Colonic mucosa (tissue), 4 donors: ENCODE results near the gene PYGM. TPM values are rescaled to one million over a fixed set of nuclear protein-coding genes. Genes with fewer than 3 reads are reported as not detected.
A peak's percentile ranks its signal among the peaks of the same experiment; 100 is the strongest.

Source experiments
- DNase-seq: peaks from one replicate; pipeline ENCODE4 v3.0.0-alpha.2; 2020
- H3K27ac ChIP-seq: fragments of 200-600 bp; one replicate; pipeline ENCODE4 v1.8.0; 2021
- H3K27me3 ChIP-seq: fragments of 200-600 bp; one replicate; pipeline ENCODE4 v1.8.0; 2021
- H3K36me3 ChIP-seq: fragments of 200-600 bp; one replicate; pipeline ENCODE4 v1.8.0; 2021
- H3K4me1 ChIP-seq: fragments of 200-600 bp; one replicate; pipeline ENCODE4 v1.8.0; 2021; ENCODE audit warnings: mild to moderate bottlenecking
- H3K4me3 ChIP-seq: fragments of 200-600 bp; one replicate; pipeline ENCODE4 v1.8.0; 2021
- H3K9ac ChIP-seq, 2 donors: one replicate each; pipeline ENCODE4 v1.7.0; 2013; ENCODE audit warnings: control low read depth in 2 of 2, low read depth in 2 of 2, low read length in 2 of 2
- H3K9me3 ChIP-seq: fragments of 200-600 bp; one replicate; pipeline ENCODE4 v1.8.0; 2021
- intact Hi-C: fragments of 100-400 bp; cut with DNase I; formaldehyde crosslinking; loops from one replicate; pipeline ENCODE4 v1.14.1; 2022
- total RNA-seq, 2 donors: library from RNA; stranded (reverse); fragmentation: NEBNext Ultra II Directional in 1 of 2; extraction: Animal tissue kit (Norgen Biotek cat#: 25700) in 1 of 2; gene quantifications; one replicate each; pipeline ENCODE4 v1.2.1, GENCODE V29; 2021
- TF ChIP-seq, protein P1 (sequence below): fragments of 200-600 bp; IDR thresholded peaks from one replicate; pipeline ENCODE4 v1.8.0; 2022; ENCODE audit warnings: antibody characterized with exemption, mild to moderate bottlenecking
- donor health status: healthy.
- donor health status: DM: no; HTN: no; CAD: no.
- donor health status: DM: no; HTN: no; CAD: no.

The PYGM gene
- total RNA-seq, 2 donors from 2014 or later, result 1.6 to 2.7 TPM

DNA sequence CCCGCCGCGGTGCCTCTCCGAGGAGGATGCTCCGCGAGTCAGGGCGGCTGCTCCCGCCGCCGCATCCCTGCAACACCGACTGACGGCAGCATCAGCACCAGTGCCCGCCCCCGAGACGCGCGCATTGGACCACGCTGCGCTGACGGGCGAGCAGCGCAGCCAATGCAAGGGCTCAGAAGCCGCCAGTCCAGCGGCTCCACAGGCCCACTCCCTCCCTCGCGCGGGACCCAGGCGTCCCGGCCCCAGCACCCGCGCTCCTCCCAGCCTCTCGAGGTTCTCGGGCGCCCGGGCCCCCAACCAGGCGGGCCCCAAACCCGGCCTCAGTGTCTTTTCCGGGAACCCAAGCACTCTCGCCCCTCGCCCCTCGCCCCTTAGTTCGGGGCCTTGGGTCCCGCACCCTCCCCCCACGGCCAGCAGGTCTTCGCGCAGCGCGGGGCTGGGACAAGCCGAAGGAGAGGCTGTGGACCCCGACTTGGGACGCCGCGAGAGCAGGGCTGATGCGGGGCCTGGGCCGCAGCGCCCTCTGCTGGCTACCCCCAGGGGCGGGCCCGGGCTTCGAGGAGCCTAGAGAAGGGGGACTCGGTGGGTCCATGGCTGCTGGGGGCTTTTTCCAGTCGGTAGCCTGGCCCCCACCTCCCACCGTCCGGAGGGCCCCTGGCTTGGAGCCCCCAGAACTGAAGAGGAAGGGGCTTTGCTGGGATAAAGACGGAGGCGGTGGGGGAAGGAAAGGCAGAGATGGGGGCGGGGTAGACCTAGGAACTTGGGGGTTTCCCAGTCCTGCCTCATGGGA lies 36.5 kb downstream of the PYGM start, which contains the start of gene NRXN2:
TSS of gene NRXN2 (minus strand) at position 81 of the 790 bp plus-strand sequence. CDS start 9,498 bp downstream, outside the sequence.
- peak; percentile 81 for DNase-seq
- no peaks in the 10 kb centered on the region for H3K36me3 ChIP-seq
- peak within 1 kb of the TSS; percentile 75 for H3K4me3 ChIP-seq
- intact Hi-C loops, result no loop called here
- H3K4me1 ChIP-seq, result no peaks in the 10 kb centered on the region
- no peak within 1 kb of the TSS for H3K27ac ChIP-seq
- peaks cover 8% of the 10 kb centered on the region for H3K27me3 ChIP-seq
- H3K9ac ChIP-seq, result peak within 1 kb of the TSS in 1 of 2 donors; percentile 50
- TF ChIP-seq, protein P1, sequence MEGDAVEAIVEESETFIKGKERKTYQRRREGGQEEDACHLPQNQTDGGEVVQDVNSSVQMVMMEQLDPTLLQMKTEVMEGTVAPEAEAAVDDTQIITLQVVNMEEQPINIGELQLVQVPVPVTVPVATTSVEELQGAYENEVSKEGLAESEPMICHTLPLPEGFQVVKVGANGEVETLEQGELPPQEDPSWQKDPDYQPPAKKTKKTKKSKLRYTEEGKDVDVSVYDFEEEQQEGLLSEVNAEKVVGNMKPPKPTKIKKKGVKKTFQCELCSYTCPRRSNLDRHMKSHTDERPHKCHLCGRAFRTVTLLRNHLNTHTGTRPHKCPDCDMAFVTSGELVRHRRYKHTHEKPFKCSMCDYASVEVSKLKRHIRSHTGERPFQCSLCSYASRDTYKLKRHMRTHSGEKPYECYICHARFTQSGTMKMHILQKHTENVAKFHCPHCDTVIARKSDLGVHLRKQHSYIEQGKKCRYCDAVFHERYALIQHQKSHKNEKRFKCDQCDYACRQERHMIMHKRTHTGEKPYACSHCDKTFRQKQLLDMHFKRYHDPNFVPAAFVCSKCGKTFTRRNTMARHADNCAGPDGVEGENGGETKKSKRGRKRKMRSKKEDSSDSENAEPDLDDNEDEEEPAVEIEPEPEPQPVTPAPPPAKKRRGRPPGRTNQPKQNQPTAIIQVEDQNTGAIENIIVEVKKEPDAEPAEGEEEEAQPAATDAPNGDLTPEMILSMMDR, result peak; percentile 98
- H3K9me3 ChIP-seq, result no peaks in the 10 kb centered on the region

DNA sequence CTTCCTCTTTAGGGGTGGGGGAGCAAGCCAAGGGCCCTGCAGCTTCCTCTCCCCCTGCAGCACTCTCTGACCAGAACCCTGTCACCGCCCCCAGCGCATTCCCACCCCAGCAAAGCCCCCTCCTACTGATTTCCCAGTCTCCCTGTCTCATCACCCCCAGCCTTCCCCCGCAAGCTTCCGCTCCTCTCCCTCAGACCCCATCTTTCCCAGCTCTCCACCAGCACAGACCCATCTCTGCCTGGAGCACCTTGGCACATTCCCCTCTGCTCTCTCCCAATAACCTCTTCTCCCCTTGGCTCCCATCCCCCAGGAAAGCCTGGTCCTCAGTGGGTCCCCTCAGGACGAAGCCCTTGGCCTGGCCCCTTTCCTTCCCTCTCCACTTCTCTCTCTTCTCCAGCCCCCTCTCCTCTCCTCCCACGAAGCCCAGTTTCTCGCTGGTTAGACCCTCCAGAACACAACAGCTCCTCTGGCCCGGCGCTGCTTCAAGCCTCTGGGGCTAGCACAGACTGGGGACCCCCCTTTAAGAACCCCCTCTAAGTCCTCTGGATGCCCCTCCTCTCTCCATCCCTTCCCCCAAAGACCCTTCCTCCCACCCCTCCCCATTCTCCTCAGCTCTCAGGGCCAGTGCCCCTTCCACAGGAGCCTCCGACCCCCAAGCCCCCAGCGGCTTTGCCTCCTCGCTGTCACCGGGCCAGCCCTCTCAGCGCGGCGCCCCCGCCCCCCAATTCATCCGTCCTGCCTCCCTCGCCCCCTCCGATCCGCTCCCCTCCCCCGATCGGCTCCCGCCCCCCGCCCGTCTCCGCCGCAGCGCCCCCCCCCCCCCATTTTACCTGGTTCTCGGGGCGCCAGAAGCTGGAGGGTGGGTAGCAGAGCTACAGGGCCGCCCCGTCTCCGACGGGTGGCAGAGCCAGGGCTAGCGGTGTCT lies 37.4 kb downstream of the PYGM start:
- Histone ChIP-seq H3K27ac (no peak overlapping the region), H3K27me3 (peaks cover 8% of the 10 kb centered on the region), H3K4me3 (no peak overlapping the region), H3K36me3 (no peaks in the 10 kb centered on the region), H3K4me1 (no peaks in the 10 kb centered on the region), H3K9me3 (no peaks in the 10 kb centered on the region), H3K9ac (no peak overlapping the region)
- DNase-seq, result no peak
- intact Hi-C loops, result no loop called here
- TF ChIP-seq, protein P1, result no peak

DNA sequence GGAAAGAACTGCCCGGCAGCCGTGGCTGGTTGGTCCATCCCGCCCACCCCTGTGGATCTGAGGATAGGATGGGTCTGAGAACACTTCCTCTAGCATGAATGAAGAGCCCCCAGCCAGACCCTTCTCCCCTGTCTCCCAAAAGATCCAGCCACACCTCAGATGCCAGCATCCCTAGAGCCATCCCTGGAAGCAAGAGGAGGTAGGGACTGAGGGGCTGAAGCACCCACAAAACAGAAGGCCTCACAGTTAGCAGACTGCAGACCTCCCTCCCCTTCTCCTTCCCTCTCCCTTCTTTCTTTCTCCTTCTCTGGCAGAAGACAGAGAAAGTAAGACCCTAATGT lies 38.4 kb downstream of the PYGM start:
- Histone ChIP-seq H3K4me3 (no peak overlapping the region), H3K27me3 (peaks cover 17% of the 10 kb centered on the region), H3K4me1 (no peaks in the 10 kb centered on the region), H3K9ac (no peak overlapping the region), H3K27ac (no peak overlapping the region), H3K9me3 (no peaks in the 10 kb centered on the region), H3K36me3 (no peaks in the 10 kb centered on the region)
- intact Hi-C loops, result no loop called here
- TF ChIP-seq, protein P1, result no peak
- no peak for DNase-seq

DNA sequence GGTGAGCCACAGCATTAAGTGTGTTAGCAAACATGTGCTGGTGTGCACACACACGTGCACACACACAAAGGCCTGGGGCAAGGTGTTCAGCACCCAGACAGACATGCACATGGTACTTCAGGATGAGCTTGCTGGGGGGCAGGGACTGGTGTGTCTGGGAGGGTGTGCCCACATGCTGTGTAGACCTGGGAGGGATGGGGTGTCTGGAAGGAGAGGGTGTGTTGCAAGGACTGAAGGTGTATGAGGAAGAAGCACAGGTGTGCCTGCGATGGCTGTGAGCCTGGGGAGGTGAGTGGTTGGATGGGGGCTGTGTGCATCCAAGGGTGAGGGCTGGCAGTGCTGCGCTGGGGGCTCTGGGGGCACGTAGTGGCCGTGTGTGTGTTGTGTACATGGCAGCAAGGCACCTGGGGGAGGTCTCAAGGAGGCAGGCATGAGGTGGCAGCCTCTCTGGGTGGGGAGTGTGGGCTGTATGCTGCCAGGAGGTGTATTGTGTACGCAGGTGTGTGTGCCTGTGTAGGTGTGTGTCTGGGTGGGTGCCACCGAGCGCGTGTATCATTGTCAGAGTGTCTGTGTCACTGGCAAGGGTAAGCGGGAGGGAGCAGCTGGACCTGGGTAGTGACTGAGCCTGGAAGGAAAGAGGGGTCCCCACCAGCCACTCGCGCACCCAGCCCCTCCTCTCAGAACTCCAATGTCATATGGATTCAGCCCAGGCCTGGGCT lies 39.0 kb downstream of the PYGM start:
- no peak overlapping the region for H3K9ac ChIP-seq
- H3K4me3 ChIP-seq, result no peak overlapping the region
- DNase-seq, result no peak
- TF ChIP-seq, protein P1, result no peak
- H3K36me3 ChIP-seq, result no peaks in the 10 kb centered on the region
- no peaks in the 10 kb centered on the region for H3K4me1 ChIP-seq
- H3K27me3 ChIP-seq, result peaks cover 21% of the 10 kb centered on the region
- H3K9me3 ChIP-seq, result no peaks in the 10 kb centered on the region
- no peak overlapping the region for H3K27ac ChIP-seq
- intact Hi-C loops, result no loop called here

DNA sequence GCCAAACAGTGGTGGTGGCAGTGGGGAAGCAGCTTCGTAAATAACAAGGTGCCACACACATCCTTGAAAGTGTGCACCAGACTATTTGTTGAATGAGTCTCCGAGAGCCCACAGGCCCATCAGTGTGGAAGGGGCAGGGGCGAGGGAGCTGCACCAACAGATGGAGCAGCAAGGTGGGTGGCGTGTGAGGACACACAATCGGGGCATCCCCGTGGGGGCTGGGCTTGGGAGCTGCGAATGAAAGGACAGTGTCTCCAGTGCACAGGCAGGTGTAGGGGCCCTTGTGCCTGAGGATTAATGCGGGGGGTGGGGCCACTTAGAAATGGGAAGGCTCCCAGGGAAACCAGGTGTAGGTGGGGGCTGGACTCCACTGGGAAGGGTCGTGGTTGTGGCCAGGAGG lies 39.6 kb downstream of the PYGM start:
- TF ChIP-seq, protein P1, result no peak

More for the DNA sequence above, 39.6 kb downstream of the PYGM start:
- peaks cover 27% of the 10 kb centered on the region for H3K27me3 ChIP-seq
- no peak overlapping the region for H3K4me3 ChIP-seq
- H3K9ac ChIP-seq, result no peak overlapping the region
- DNase-seq, result no peak
- intact Hi-C loops, result no loop called here
- H3K4me1 ChIP-seq, result no peaks in the 10 kb centered on the region
- no peaks in the 10 kb centered on the region for H3K36me3 ChIP-seq
- H3K9me3 ChIP-seq, result no peaks in the 10 kb centered on the region
- H3K27ac ChIP-seq, result no peak overlapping the region
